Measurements from ENCODE around the gene ARID1A. TPM values are rescaled to one million over a fixed set of nuclear protein-coding genes. Genes with fewer than 3 reads are reported as not detected.
"Not testable (repeated sequence)": the region's sequence is repeated elsewhere in the genome, so short reads cannot be mapped to it uniquely, and the experiment has no call there.

Gene ARID1A
- total RNA-seq, 1 donor from 2014 or later, result 60.4 TPM

- peak; percentile 47 for DNase-seq (ENCODE audit: low read depth)
Measured at GRCh38 chr1:26787706-26788514, 92.1 kb downstream of the ARID1A start, which contains the start of gene PIGV. Gene PIGV, plus strand, starts transcription at chr1:26787950. Its CDS starts 2,866 bp downstream, at chr1:26790816.

- DNase-seq (ENCODE audit: low read depth), result no peak
Measured at GRCh38 chr1:26788515-26788785, 92.6 kb downstream of the ARID1A start.

- peak; percentile 61 for DNase-seq (ENCODE audit: low read depth)
Measured at GRCh38 chr1:26788836-26789611, 93.2 kb downstream of the ARID1A start.

GRCh38 chr1:26789612-26789865, 93.7 kb downstream of the ARID1A start:
- DNase-seq (ENCODE audit: low read depth), result no peak

- DNase-seq (ENCODE audit: low read depth), result no peak
Measured at GRCh38 chr1:26789931-26790330, 94.1 kb downstream of the ARID1A start.

- DNase-seq (ENCODE audit: low read depth), result no peak
Measured at GRCh38 chr1:26790551-26790953, 94.7 kb downstream of the ARID1A start.

GRCh38 chr1:26791148-26791547, 95.3 kb downstream of the ARID1A start:
- DNase-seq (ENCODE audit: low read depth), result no peak

- no peak for DNase-seq (ENCODE audit: low read depth)
Measured at GRCh38 chr1:26791626-26792025, 95.8 kb downstream of the ARID1A start.

GRCh38 chr1:26792924-26793323, 97.1 kb downstream of the ARID1A start:
- DNase-seq (ENCODE audit: low read depth), result no peak

- no peak for DNase-seq (ENCODE audit: low read depth)
Measured at GRCh38 chr1:26794391-26794790, 98.6 kb downstream of the ARID1A start.

GRCh38 chr1:26797627-26798026, 101.8 kb downstream of the ARID1A start:
- no peak for DNase-seq (ENCODE audit: low read depth)

GRCh38 chr1:26799479-26800142, 103.8 kb downstream of the ARID1A start:
- DNase-seq (ENCODE audit: low read depth), result peak; percentile 74

GRCh38 chr1:26803932-26804331, 108.1 kb downstream of the ARID1A start:
- DNase-seq (ENCODE audit: low read depth), result not testable (repeated sequence)

GRCh38 chr1:26810105-26810504, 114.3 kb downstream of the ARID1A start:
- DNase-seq (ENCODE audit: low read depth), result peak; percentile 67

GRCh38 chr1:26811057-26811456, 115.2 kb downstream of the ARID1A start:
- DNase-seq (ENCODE audit: low read depth), result no peak

GRCh38 chr1:26811708-26812107, 115.9 kb downstream of the ARID1A start:
- DNase-seq (ENCODE audit: low read depth), result no peak

GRCh38 chr1:26814377-26814776, 118.6 kb downstream of the ARID1A start:
- no peak for DNase-seq (ENCODE audit: low read depth)

- no peak for DNase-seq (ENCODE audit: low read depth)
Measured at GRCh38 chr1:26814893-26815292, 119.1 kb downstream of the ARID1A start.

- no peak for DNase-seq (ENCODE audit: low read depth)
Measured at GRCh38 chr1:26820784-26821269, 125.0 kb downstream of the ARID1A start.

GRCh38 chr1:26822737-26823395, 127.1 kb downstream of the ARID1A start:
- no peak for DNase-seq (ENCODE audit: low read depth)

- no peak for DNase-seq (ENCODE audit: low read depth)
Measured at GRCh38 chr1:26824731-26825130, 128.9 kb downstream of the ARID1A start.
